ENCODE data around the gene TCFL5. TPM values are rescaled to one million over a fixed set of nuclear protein-coding genes. Genes with fewer than 3 reads are reported as not detected.

TCFL5 gene
- 10 to 100 TPM; 11.5 to 15.3 (median 13.7) TPM for polyA plus RNA-seq (ENCODE audit: insufficient read length in 4 of 4)

- peak in 2 of 4 donors; percentile 62 to 65 for DNase-seq (ENCODE audit: low read depth in 4 of 4, low spot score in 3 of 4)
Observed at GRCh38 chr20:62861726-62862336, at the start of gene TCFL5. Gene TCFL5 (minus strand): TSS chr20:62861822. CDS start chr20:62861670, 152 bp downstream.

- no peak for DNase-seq (ENCODE audit: low read depth in 4 of 4, low spot score in 3 of 4)
Observed at GRCh38 chr20:62910777-62911497, 49.3 kb upstream of the TCFL5 start.

GRCh38 chr20:62910217-62910766, 48.7 kb upstream of the TCFL5 start:
- no peak for DNase-seq (ENCODE audit: low read depth in 4 of 4, low spot score in 3 of 4)

GRCh38 chr20:62908971-62909791, 47.6 kb upstream of the TCFL5 start:
- DNase-seq (ENCODE audit: low read depth in 4 of 4, low spot score in 3 of 4): no peak

- DNase-seq (ENCODE audit: low read depth in 4 of 4, low spot score in 3 of 4): no peak
Observed at GRCh38 chr20:62907384-62908317, 46.0 kb upstream of the TCFL5 start.

- no peak for DNase-seq (ENCODE audit: low read depth in 4 of 4, low spot score in 3 of 4)
Observed at GRCh38 chr20:62906647-62907375, 45.2 kb upstream of the TCFL5 start.

- no peak for DNase-seq (ENCODE audit: low read depth in 4 of 4, low spot score in 3 of 4)
Observed at GRCh38 chr20:62906209-62906608, 44.6 kb upstream of the TCFL5 start.

- no peak for DNase-seq (ENCODE audit: low read depth in 4 of 4, low spot score in 3 of 4)
Observed at GRCh38 chr20:62905536-62906117, 44.0 kb upstream of the TCFL5 start.

GRCh38 chr20:62902926-62903615, 41.4 kb upstream of the TCFL5 start:
- DNase-seq (ENCODE audit: low read depth in 4 of 4, low spot score in 3 of 4): no peak

GRCh38 chr20:62901891-62902290, 40.3 kb upstream of the TCFL5 start:
- no peak for DNase-seq (ENCODE audit: low read depth in 4 of 4, low spot score in 3 of 4)

GRCh38 chr20:62900692-62901584, 39.3 kb upstream of the TCFL5 start:
- DNase-seq (ENCODE audit: low read depth in 4 of 4, low spot score in 3 of 4): no peak

- DNase-seq (ENCODE audit: low read depth in 4 of 4, low spot score in 3 of 4): peak in 1 of 4 donors; percentile 54
Observed at GRCh38 chr20:62900052-62900691, 38.5 kb upstream of the TCFL5 start.

- DNase-seq (ENCODE audit: low read depth in 4 of 4, low spot score in 3 of 4): no peak
Observed at GRCh38 chr20:62899633-62900051, 38.0 kb upstream of the TCFL5 start.

- DNase-seq (ENCODE audit: low read depth in 4 of 4, low spot score in 3 of 4): no peak
Observed at GRCh38 chr20:62898970-62899632, 37.5 kb upstream of the TCFL5 start.

GRCh38 chr20:62898093-62898964, 36.7 kb upstream of the TCFL5 start:
- no peak for DNase-seq (ENCODE audit: low read depth in 4 of 4, low spot score in 3 of 4)

Data from left renal pelvis (tissue), 4 donors.